Gastrocnemius medialis (tissue), 4 donors: ENCODE measurements around the gene MEOX2.

Experiments used
- POLR2A ChIP-seq, 2 donors: fragments of 450-650 bp; IDR thresholded peaks; one replicate each; pipeline ENCODE4 v1.6.1; 2017; ENCODE audit warnings: antibody characterized with exemption in 2 of 2, mild to moderate bottlenecking in 2 of 2, moderate library complexity in 2 of 2
- TF ChIP-seq, protein P1 (sequence below), 5 experiments: fragments of 450-650 bp in 3 of 5; fragments of 200-600 bp in 2 of 5; sonication (generic) in 2 of 5; IDR thresholded peaks in 4 of 5; conservative IDR thresholded peaks in 1 of 5; 1 replicate in 4 of 5; 2 replicates in 1 of 5; pipeline ENCODE4 v1.5.1; 2016 to 2019; ENCODE audit warnings: antibody characterized with exemption in 5 of 5, mild to moderate bottlenecking in 3 of 5, moderate library complexity in 3 of 5

GRCh38 chr7:15680446-15680845 lies 6.0 kb downstream of the MEOX2 start:
- TF ChIP-seq, protein P1, sequence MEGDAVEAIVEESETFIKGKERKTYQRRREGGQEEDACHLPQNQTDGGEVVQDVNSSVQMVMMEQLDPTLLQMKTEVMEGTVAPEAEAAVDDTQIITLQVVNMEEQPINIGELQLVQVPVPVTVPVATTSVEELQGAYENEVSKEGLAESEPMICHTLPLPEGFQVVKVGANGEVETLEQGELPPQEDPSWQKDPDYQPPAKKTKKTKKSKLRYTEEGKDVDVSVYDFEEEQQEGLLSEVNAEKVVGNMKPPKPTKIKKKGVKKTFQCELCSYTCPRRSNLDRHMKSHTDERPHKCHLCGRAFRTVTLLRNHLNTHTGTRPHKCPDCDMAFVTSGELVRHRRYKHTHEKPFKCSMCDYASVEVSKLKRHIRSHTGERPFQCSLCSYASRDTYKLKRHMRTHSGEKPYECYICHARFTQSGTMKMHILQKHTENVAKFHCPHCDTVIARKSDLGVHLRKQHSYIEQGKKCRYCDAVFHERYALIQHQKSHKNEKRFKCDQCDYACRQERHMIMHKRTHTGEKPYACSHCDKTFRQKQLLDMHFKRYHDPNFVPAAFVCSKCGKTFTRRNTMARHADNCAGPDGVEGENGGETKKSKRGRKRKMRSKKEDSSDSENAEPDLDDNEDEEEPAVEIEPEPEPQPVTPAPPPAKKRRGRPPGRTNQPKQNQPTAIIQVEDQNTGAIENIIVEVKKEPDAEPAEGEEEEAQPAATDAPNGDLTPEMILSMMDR (IDR thresholded peaks at IDR 0.05 in 4 of 5, conservative IDR thresholded peaks at IDR 0.05 in 1 of 5): no peak
- TF ChIP-seq POLR2A (IDR thresholded peaks at IDR 0.05): no peak
